GM12874 (cell line): ENCODE measurements around the gene PDE4B.

Experiments
- CTCF ChIP-seq: IDR thresholded peaks from 2 replicates; pipeline ENCODE4 v1.5.1; 2011; ENCODE audit warnings: low read depth, mild to moderate bottlenecking, control low read depth, low read length, moderate library complexity; ENCODE audit not compliant: insufficient read depth

PDE4B gene

GRCh38 chr1:66245691-66246090 is 453.0 kb downstream of the PDE4B start:
- no peak for TF ChIP-seq CTCF

- no peak for TF ChIP-seq CTCF
Observed at GRCh38 chr1:66246351-66247269, 453.9 kb downstream of the PDE4B start.

- TF ChIP-seq CTCF = no peak
Observed at GRCh38 chr1:66247415-66248208, 454.9 kb downstream of the PDE4B start.

GRCh38 chr1:66248257-66248656 is 455.6 kb downstream of the PDE4B start:
- TF ChIP-seq CTCF = no peak

- no peak for TF ChIP-seq CTCF
Observed at GRCh38 chr1:66248746-66249145, 456.1 kb downstream of the PDE4B start.

GRCh38 chr1:66250075-66250474 is 457.4 kb downstream of the PDE4B start:
- TF ChIP-seq CTCF = no peak

- no peak for TF ChIP-seq CTCF
Observed at GRCh38 chr1:66250478-66250877, 457.8 kb downstream of the PDE4B start.
